Left ventricle myocardium inferior (tissue), 1 donor: Measurements from ENCODE around the gene LRRC37B. TPM values are rescaled to one million over a fixed set of nuclear protein-coding genes. Genes with fewer than 3 reads are reported as not detected.
"Not testable (repeated sequence)": the region's sequence is repeated elsewhere in the genome, so short reads cannot be mapped to it uniquely, and the experiment has no call there.

Source experiments
- DNase-seq: peaks from one replicate; pipeline ENCODE4 v3.0.0-alpha.2; 2020
- H3K27ac ChIP-seq: fragments of 200-600 bp; replicated peaks from 2 replicates; pipeline ENCODE4 v1.8.0; 2021
- H3K27me3 ChIP-seq: fragments of 200-600 bp; 2 replicates; pipeline ENCODE4 v1.8.0; 2021; ENCODE audit warnings: low read depth
- H3K36me3 ChIP-seq: fragments of 200-600 bp; 2 replicates; pipeline ENCODE4 v1.8.0; 2021
- H3K4me1 ChIP-seq: fragments of 200-600 bp; 2 replicates; pipeline ENCODE4 v1.8.0; 2021
- H3K4me3 ChIP-seq: fragments of 200-600 bp; 2 replicates; pipeline ENCODE4 v1.8.0; 2021; ENCODE audit warnings: mild to moderate bottlenecking, moderate library complexity
- H3K9me3 ChIP-seq: fragments of 200-600 bp; replicated peaks from 2 replicates; pipeline ENCODE4 v1.8.0; 2021
- CTCF ChIP-seq: fragments of 200-600 bp; IDR thresholded peaks from 2 replicates; pipeline ENCODE4 v1.8.0; 2021; ENCODE audit warnings: antibody characterized with exemption, mild to moderate bottlenecking, borderline replicate concordance
- intact Hi-C: fragments of 100-400 bp; cut with micrococcal nuclease; formaldehyde crosslinking; loops from one replicate; pipeline ENCODE4 v1.11.0; 2022
- total RNA-seq: library from RNA; stranded (reverse); fragmentation: NEBNext Ultra II Directional; extraction: Animal tissue kit (Norgen Biotek cat#: 25700); gene quantifications from one replicate; pipeline ENCODE4 v1.2.1, GENCODE V29; 2021
- donor health status: DM: no; HTN: yes; CAD: no; lungs with severe emphysema.

Gene LRRC37B
- total RNA-seq, 1 donor from 2014 or later = 3.2 TPM

GRCh38 chr17:32099686-32100085 lies 92.5 kb downstream of the LRRC37B start:
- no peak for DNase-seq
- H3K27ac ChIP-seq = no peak overlapping the region
- no peak for TF ChIP-seq CTCF
- H3K4me1 ChIP-seq = peaks cover 12% of the 10 kb centered on the region
- H3K27me3 ChIP-seq = no peaks in the 10 kb centered on the region
- no peaks in the 10 kb centered on the region for H3K9me3 ChIP-seq
- H3K4me3 ChIP-seq = no peak overlapping the region
- no peaks in the 10 kb centered on the region for H3K36me3 ChIP-seq
- intact Hi-C loops = no loop called here

GRCh38 chr17:32100323-32100722 lies 93.1 kb downstream of the LRRC37B start:
- H3K27me3 ChIP-seq, intact Hi-C loops, DNase-seq, H3K4me3 ChIP-seq, H3K9me3 ChIP-seq, H3K36me3 ChIP-seq, H3K27ac ChIP-seq: not testable (repeated sequence)
- H3K4me1 ChIP-seq = peaks cover 12% of the 10 kb centered on the region

GRCh38 chr17:32100971-32101631 lies 93.9 kb downstream of the LRRC37B start:
- no peak for TF ChIP-seq CTCF
- Histone ChIP-seq H3K36me3 (no peaks in the 10 kb centered on the region), H3K9me3 (no peaks in the 10 kb centered on the region), H3K4me3 (no peak overlapping the region), H3K27ac (no peak overlapping the region), H3K4me1 (peaks cover 12% of the 10 kb centered on the region), H3K27me3 (no peaks in the 10 kb centered on the region)
- intact Hi-C loops = no loop called here
- no peak for DNase-seq

GRCh38 chr17:32102172-32102571 lies 95.0 kb downstream of the LRRC37B start:
- H3K36me3 ChIP-seq = no peaks in the 10 kb centered on the region
- no peak overlapping the region for H3K27ac ChIP-seq
- H3K9me3 ChIP-seq = no peaks in the 10 kb centered on the region
- H3K4me1 ChIP-seq = peaks cover 12% of the 10 kb centered on the region
- no peak for DNase-seq
- no peak for TF ChIP-seq CTCF
- no peaks in the 10 kb centered on the region for H3K27me3 ChIP-seq
- no peak overlapping the region for H3K4me3 ChIP-seq
- intact Hi-C loops = no loop called here

- H3K36me3 ChIP-seq = no peaks in the 10 kb centered on the region
- no peaks in the 10 kb centered on the region for H3K9me3 ChIP-seq
- H3K4me1 ChIP-seq = peaks cover 12% of the 10 kb centered on the region
- H3K27ac ChIP-seq = peak overlapping the region; percentile 55
- H3K4me3 ChIP-seq = no peak overlapping the region
- intact Hi-C loops = no loop called here
- H3K27me3 ChIP-seq = no peaks in the 10 kb centered on the region
- no peak for DNase-seq
- TF ChIP-seq CTCF = no peak
These were observed 95.5 kb downstream of the LRRC37B start for GRCh38 chr17:32102646-32103186.

Other genes with a start within 250 kb of the LRRC37B start
- 52.5 TPM for gene COPRS, start 148.1 kb upstream of the LRRC37B start, total RNA-seq
- 32.0 TPM for gene UTP6, start 105.7 kb upstream of the LRRC37B start, total RNA-seq
- gene SUZ12, start 70.4 kb upstream of the LRRC37B start, total RNA-seq = 12.6 TPM
- gene RHOT1, start 135.1 kb downstream of the LRRC37B start, total RNA-seq = 56.9 TPM